Measurements from ENCODE around the gene SLC39A3. TPM values are rescaled to one million over a fixed set of nuclear protein-coding genes. Genes with fewer than 3 reads are reported as not detected.

SLC39A3 gene
- total RNA-seq, 4 donors from 2014 or later = 29.8 to 42.5 (median 36.2) TPM

DNA sequence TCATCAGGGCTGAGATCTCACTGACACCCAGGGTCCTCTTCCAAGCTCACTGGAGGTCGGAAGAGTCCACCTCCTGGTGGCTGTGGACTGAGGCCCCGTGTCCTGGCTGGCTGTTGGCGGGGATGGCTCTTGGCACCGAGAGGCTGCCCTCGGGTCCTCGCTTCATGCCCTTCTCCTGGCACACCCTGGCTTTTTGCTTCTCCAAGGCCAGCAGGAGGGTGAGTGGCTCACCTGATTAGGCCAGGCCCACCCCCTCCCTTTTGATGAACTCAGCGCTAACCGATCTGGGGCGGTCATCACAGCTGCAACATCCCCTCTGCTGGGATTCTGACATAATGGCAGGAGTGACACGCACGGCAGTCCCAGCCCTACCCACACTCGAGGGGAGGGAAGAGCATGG is 4.4 kb downstream of the SLC39A3 start:
- Histone ChIP-seq H3K4me3 (no peak overlapping the region), H3K4me1 (peaks cover 0 to 18% (median 5%) of the 10 kb centered on the region in 4 donors), H3K36me3 (peaks cover 0 to 61% (median 0%) of the 10 kb centered on the region in 3 donors), H3K9me3 (no peaks in the 10 kb centered on the region), H3K27ac (no peak overlapping the region), H3K27me3 (no peaks in the 10 kb centered on the region)
- TF ChIP-seq, protein P1, sequence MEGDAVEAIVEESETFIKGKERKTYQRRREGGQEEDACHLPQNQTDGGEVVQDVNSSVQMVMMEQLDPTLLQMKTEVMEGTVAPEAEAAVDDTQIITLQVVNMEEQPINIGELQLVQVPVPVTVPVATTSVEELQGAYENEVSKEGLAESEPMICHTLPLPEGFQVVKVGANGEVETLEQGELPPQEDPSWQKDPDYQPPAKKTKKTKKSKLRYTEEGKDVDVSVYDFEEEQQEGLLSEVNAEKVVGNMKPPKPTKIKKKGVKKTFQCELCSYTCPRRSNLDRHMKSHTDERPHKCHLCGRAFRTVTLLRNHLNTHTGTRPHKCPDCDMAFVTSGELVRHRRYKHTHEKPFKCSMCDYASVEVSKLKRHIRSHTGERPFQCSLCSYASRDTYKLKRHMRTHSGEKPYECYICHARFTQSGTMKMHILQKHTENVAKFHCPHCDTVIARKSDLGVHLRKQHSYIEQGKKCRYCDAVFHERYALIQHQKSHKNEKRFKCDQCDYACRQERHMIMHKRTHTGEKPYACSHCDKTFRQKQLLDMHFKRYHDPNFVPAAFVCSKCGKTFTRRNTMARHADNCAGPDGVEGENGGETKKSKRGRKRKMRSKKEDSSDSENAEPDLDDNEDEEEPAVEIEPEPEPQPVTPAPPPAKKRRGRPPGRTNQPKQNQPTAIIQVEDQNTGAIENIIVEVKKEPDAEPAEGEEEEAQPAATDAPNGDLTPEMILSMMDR (IDR thresholded peaks at IDR 0.05) = no peak
- TF ChIP-seq EP300 (IDR thresholded peaks at IDR 0.05) = no peak
- TF ChIP-seq POLR2A (IDR thresholded peaks at IDR 0.05) = no peak
- no peak for DNase-seq (ENCODE audit: low spot score in 2 of 2)
- 95 to 96% methylated on average over 10 to 11 of the region's 12 CpGs for WGBS, 2 donors

DNA sequence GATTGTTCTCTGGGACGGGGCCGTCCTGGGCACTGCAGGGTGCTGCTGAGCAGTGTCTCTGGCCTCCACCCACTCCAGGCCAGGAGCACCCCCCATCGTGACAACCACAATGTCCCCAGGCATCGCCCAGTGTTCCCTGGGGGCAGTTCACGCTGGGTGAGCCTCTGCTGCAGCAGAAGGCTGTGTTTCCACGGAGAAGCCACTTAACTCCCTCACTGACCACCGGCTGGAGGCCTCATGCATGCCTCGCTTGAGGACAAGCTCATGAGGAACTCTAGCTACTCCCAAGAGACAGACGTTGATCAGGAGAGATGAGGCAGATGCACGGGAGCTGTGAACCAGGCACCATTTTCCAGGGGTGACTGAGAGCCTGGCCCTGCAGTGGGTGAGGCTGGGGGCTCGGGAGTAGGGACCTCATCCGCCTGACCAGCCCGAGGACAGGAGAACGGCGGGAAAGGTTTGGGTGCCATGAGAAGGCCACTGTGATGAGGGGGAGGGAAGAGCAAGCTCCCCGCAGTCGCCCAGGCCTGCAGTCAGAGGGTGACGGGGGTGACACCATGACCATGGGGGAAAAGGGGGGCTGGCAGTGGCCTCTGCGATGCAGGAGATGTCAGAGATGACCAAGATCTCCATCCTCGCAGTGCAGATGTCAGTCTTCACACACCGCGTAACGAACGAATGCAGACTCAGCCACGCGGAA is 5.1 kb downstream of the SLC39A3 start:
- WGBS, 2 donors = 82 to 91% methylated on average over 26 of the region's 26 CpGs
- no peak for TF ChIP-seq POLR2A (IDR thresholded peaks at IDR 0.05)
- TF ChIP-seq, protein P1 (IDR thresholded peaks at IDR 0.05) = no peak
- TF ChIP-seq EP300 (IDR thresholded peaks at IDR 0.05) = no peak
- Histone ChIP-seq H3K36me3 (peaks cover 0 to 61% (median 0%) of the 10 kb centered on the region in 3 donors), H3K4me3 (no peak overlapping the region), H3K9me3 (no peaks in the 10 kb centered on the region), H3K27me3 (no peaks in the 10 kb centered on the region), H3K4me1 (peaks cover 0 to 15% (median 5%) of the 10 kb centered on the region in 4 donors), H3K27ac (no peak overlapping the region)
- no peak for DNase-seq (ENCODE audit: low spot score in 2 of 2)

DNA sequence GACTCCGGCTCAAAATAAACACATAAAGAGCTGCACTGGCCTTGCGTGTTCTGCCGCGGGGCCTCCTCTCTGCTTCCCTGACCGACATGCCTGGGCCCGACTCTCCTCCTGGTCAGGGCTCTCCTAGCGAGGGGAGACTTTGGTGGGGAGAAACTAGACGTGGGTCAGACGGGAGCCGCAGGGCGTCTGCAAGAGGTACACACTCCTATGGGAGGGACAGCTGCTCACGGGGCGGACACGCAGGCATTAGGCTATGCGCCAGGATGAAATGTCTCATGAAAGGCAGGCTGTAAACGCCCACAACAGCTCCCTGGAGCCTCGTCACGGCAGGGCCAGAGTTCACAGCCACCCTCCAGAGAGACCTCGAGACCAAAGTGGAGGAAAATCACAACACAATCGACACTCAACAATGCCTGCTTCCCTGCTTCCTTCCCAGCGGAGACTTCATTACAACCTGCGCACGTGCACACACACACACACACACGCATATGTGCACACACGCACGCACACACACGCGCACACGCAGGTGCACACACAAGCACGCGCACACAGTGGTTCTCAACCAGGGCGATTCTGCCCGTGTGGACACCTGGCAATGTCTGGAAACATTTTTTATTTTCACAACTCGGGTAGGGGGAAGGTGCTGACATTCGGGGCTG is 5.8 kb downstream of the SLC39A3 start:
- H3K4me1 ChIP-seq = peaks cover 0 to 10% (median 4%) of the 10 kb centered on the region in 4 donors
- TF ChIP-seq EP300 (IDR thresholded peaks at IDR 0.05) (no peak), POLR2A (IDR thresholded peaks at IDR 0.05) (no peak)
- TF ChIP-seq, protein P1 (IDR thresholded peaks at IDR 0.05) = no peak
- no peak overlapping the region for H3K27ac ChIP-seq
- no peaks in the 10 kb centered on the region for H3K9me3 ChIP-seq
- H3K4me3 ChIP-seq = no peak overlapping the region
- WGBS, 2 donors = 76 to 77% methylated on average over 35 of the region's 35 CpGs
- no peak for DNase-seq (ENCODE audit: low spot score in 2 of 2)
- peaks cover 0 to 61% (median 0%) of the 10 kb centered on the region in 3 donors for H3K36me3 ChIP-seq
- H3K27me3 ChIP-seq = no peaks in the 10 kb centered on the region

DNA sequence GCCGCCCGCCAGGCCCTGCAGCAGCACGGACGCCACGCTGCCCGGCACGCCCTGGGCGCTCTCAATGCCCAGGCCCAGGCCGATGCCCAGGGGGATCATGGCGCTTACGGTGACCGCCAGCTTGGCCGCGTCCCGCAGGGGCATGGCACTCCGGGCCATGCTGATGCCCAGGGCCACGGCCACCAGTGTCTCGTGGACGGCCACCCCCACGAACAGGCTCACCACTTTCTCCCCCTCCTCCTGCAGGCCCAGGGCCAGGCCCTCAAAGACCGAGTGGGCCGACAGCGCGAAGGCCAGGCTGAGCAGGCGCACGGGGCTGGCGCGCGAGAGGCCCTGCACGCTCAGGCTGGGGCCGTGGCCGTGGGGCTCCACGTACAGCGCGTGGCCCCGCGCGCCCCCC is 6.9 kb downstream of the SLC39A3 start:
- 96 to 97% methylated on average over 23 to 29 of the region's 38 CpGs for WGBS, 2 donors
- Histone ChIP-seq H3K4me3 (no peak overlapping the region), H3K27me3 (peaks cover 0 to 3% of the 10 kb centered on the region in 2 donors), H3K36me3 (peaks cover 0 to 61% (median 0%) of the 10 kb centered on the region in 3 donors), H3K4me1 (no peaks in the 10 kb centered on the region), H3K27ac (no peak overlapping the region), H3K9me3 (no peaks in the 10 kb centered on the region)
- no peak for TF ChIP-seq EP300 (IDR thresholded peaks at IDR 0.05)
- TF ChIP-seq, protein P1 (IDR thresholded peaks at IDR 0.05) = no peak
- no peak for TF ChIP-seq POLR2A (IDR thresholded peaks at IDR 0.05)
- DNase-seq (ENCODE audit: low spot score in 2 of 2) = no peak

DNA sequence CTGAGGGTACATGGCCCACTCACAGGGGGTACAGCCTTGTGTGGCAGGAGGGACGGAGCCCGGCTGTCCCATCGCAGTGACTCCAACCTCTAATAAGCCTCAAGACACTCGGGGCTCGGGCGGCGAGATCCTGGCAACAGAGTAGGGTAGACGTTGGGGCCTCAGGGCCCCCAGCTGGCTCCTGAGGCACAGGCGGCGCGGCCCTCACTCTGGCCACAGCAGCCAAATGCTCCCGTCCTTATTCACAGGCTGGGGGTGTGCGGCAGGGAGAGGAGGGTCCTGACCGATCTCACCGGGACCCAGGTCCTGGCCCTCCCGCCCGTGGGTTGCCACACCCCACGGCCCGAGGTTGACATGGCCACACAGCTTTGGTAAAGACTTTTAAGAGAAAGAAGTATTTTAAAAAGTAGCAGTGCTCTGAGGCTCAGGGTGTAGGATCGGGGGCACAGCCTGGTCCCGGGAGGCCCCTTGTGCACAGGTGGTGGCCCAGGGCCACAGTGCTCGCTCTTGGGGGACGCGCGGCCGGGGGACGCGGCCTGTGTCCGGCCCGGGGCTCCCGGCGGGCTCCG is 7.6 kb downstream of the SLC39A3 start:
- Histone ChIP-seq H3K4me3 (no peak overlapping the region), H3K27ac (no peak overlapping the region), H3K4me1 (no peaks in the 10 kb centered on the region), H3K9me3 (no peaks in the 10 kb centered on the region), H3K36me3 (peaks cover 0 to 61% (median 0%) of the 10 kb centered on the region in 3 donors), H3K27me3 (peaks cover 0 to 10% of the 10 kb centered on the region in 2 donors)
- TF ChIP-seq, protein P1 (IDR thresholded peaks at IDR 0.05) = no peak
- no peak for TF ChIP-seq EP300 (IDR thresholded peaks at IDR 0.05)
- no peak for TF ChIP-seq POLR2A (IDR thresholded peaks at IDR 0.05)
- DNase-seq (ENCODE audit: low spot score in 2 of 2) = no peak
- 93% methylated on average over 33 of the region's 33 CpGs for WGBS, 2 donors
